ENCODE measurements around the gene IREB2. TPM values are rescaled to one million over a fixed set of nuclear protein-coding genes. Genes with fewer than 3 reads are reported as not detected.

Gene IREB2
- total RNA-seq, 1 experiment from 2014 or later, result 6.5 TPM

DNA sequence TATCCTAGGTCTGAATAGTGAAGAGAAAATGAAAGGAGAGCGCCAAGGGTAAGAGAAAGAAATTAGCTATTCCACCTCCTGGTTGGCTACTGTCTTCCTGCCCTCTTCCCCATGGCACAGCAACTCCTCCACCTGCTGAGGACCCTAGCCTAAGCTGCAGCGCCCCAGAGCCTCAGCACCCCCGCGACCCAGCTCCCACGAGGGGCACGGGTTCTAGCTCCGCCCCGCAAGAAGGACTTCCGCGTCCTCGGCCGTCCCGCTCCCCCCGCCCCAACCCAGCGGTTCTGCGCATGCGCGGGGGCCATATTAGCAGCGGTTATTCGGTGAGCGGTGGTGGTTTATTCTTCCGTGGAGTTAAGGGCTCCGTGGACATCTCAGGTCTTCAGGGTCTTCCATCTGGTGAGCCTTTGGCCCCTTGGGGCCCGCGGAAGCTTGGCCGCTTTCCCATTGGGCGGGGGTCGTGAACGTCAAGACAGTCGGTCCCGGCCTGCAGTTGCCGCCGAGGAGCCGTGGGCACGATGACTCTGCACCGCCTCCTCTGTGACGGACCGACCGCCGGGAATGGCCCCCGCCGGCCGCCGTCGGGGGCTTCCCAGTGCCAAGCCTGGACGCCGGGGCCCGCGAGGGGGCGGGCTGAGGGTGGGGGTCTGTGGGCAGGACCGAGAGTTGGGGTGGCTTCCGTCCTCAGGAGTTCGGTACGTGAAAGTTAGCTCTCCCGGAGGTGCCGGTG is 102.3 kb downstream of the IREB2 start, which contains the start of gene PSMA4:
Gene PSMA4 (plus strand): TSS at position 304 of the 730 bp plus-strand sequence. CDS start 1,484 bp downstream, outside the sequence.
- TF ChIP-seq, protein P1, sequence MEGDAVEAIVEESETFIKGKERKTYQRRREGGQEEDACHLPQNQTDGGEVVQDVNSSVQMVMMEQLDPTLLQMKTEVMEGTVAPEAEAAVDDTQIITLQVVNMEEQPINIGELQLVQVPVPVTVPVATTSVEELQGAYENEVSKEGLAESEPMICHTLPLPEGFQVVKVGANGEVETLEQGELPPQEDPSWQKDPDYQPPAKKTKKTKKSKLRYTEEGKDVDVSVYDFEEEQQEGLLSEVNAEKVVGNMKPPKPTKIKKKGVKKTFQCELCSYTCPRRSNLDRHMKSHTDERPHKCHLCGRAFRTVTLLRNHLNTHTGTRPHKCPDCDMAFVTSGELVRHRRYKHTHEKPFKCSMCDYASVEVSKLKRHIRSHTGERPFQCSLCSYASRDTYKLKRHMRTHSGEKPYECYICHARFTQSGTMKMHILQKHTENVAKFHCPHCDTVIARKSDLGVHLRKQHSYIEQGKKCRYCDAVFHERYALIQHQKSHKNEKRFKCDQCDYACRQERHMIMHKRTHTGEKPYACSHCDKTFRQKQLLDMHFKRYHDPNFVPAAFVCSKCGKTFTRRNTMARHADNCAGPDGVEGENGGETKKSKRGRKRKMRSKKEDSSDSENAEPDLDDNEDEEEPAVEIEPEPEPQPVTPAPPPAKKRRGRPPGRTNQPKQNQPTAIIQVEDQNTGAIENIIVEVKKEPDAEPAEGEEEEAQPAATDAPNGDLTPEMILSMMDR (conservative IDR thresholded peaks at IDR 0.05; ENCODE audit: low read depth, low read length), result no peak

DNA sequence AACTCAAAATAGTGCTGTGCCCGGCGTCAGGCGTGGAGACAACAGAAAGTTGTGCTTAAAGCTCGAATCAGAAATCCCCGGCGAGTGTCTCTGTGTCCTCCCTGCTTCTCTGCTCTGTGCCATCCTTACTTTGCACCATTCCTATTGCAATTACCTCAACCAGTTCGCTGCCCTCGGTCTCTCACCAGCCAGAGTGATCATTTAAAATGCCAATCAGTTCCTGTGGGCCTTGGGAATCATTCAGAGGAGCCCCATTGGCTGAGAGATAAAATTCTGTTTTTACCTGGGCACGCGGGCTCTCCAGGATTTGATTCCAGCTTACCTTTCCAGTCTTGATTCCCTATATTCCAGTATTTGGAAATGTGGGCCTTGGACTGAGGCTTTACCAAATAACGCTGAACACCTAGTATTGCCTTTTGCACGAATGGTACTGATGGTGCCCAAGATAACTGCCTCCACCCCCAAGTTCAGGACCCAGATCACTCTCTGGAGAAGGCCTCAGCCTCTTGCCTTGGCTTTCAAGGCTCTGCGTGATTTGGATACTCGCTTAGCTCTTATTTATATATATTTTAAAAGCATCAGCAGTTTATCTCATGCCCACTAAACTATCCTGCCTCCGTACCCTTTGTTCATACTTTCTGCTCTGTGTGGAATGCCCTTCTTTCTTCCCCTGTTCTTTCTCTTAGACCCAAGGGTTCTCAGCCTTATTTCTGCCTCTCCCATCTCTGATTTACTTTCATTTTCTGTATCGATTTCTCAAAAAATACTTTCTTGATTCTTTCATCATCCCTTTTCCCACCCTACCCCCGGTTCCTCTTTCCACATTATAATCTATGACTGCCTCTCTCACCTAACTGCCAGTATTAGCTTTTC is 103.1 kb downstream of the IREB2 start:
- H3K9me2 ChIP-seq (replicated peaks; ENCODE audit: low read length), result no peaks in the 10 kb centered on the region
- H2AFZ ChIP-seq (ENCODE audit: low read length), result peak overlapping the region; percentile 80
- TF ChIP-seq, protein P1 (conservative IDR thresholded peaks at IDR 0.05; ENCODE audit: low read depth, low read length), result no peak
- TF ChIP-seq EZH2phosphoT487 (IDR thresholded peaks at IDR 0.05; ENCODE audit: borderline replicate concordance, low read length), result no peak
- no peak for TF ChIP-seq EZH2 (IDR thresholded peaks at IDR 0.05; ENCODE audit: low read length, unreplicated experiment)
- peak overlapping the region; percentile 93 for H3K9ac ChIP-seq (ENCODE audit: low read length)
- no peaks in the 10 kb centered on the region for H3K9me3 ChIP-seq (ENCODE audit: low read length)
- BruUV-seq (replicated peaks), result TSS peak; percentile 46
- peaks cover 9% of the 10 kb centered on the region; the same call in 1 of the 2 replicates for H4K20me1 ChIP-seq (ENCODE audit: low read length)
- H3F3A ChIP-seq (ENCODE audit: low read length, unreplicated experiment), result no peaks in the 10 kb centered on the region
- peak overlapping the region; percentile 83 for H3K4me2 ChIP-seq (ENCODE audit: low read length)
- intact Hi-C loops (cut with micrococcal nuclease), result loop anchor here (5.0 kb wide), 1 partner anchor 34 kb away; the partner anchor contains the start of gene HYKK
- H3K27ac ChIP-seq (ENCODE audit: low read length), result peak overlapping the region; percentile 69
- peaks cover 18% of the 10 kb centered on the region for H3K4me1 ChIP-seq (ENCODE audit: insufficient read depth, low read length)
- peaks cover 38% of the 10 kb centered on the region for H3K36me3 ChIP-seq (ENCODE audit: low read depth, low read length)
- DNase-seq (peak; percentile 11), ATAC-seq (peak; percentile 31)
- peaks cover 42% of the 10 kb centered on the region for H3K79me2 ChIP-seq (ENCODE audit: low read length)
- no peaks in the 10 kb centered on the region for H3K27me3 ChIP-seq (ENCODE audit: low read length)
- CTCF ChIA-PET, result no interaction called here
- peak overlapping the region; percentile 99 for H3K4me3 ChIP-seq (ENCODE audit: low read length)
- POLR2A ChIA-PET (ENCODE audit: unreplicated experiment), result interaction anchor here (0.5 to 1.1 kb wide), 3 partner anchors 12 to 325 kb away, joined by 3 to 14 read pairs (median 7); no protein-coding TSS in a partner anchor

More for the DNA sequence above, 102.3 kb downstream of the IREB2 start, which contains the start of gene PSMA4:
- Histone ChIP-seq H3K4me3 (ENCODE audit: low read length) (peak within 1 kb of the TSS; percentile 99), H3K36me3 (ENCODE audit: low read depth, low read length) (peaks cover 30% of the 10 kb centered on the region), H4K20me1 (ENCODE audit: low read length) (peaks cover 9% of the 10 kb centered on the region; the same call in 1 of the 2 replicates), H3K9me3 (ENCODE audit: low read length) (no peaks in the 10 kb centered on the region), H3K4me2 (ENCODE audit: low read length) (peak within 1 kb of the TSS; percentile 83), H2AFZ (ENCODE audit: low read length) (peak within 1 kb of the TSS; percentile 80), H3K79me2 (ENCODE audit: low read length) (peaks cover 41% of the 10 kb centered on the region), H3F3A (ENCODE audit: low read length, unreplicated experiment) (no peaks in the 10 kb centered on the region), H3K27ac (ENCODE audit: low read length) (peak within 1 kb of the TSS; percentile 69), H3K4me1 (ENCODE audit: insufficient read depth, low read length) (peaks cover 18% of the 10 kb centered on the region), H3K9ac (ENCODE audit: low read length) (peak within 1 kb of the TSS; percentile 93), H3K9me2 (replicated peaks; ENCODE audit: low read length) (no peaks in the 10 kb centered on the region), H3K27me3 (ENCODE audit: low read length) (no peaks in the 10 kb centered on the region)
- no TSS peak for BruUV-seq (replicated peaks)
- intact Hi-C loops (cut with micrococcal nuclease), result loop anchor here (5.0 kb wide), 1 partner anchor 33 kb away; the partner anchor contains the start of gene HYKK
- peak; percentile 82 for ATAC-seq
- ChIA-PET CTCF (no interaction called here), POLR2A (ENCODE audit: unreplicated experiment) (interaction anchor here (0.6 to 1.1 kb wide), 4 partner anchors 13 to 125 kb away, joined by 3 to 7 read pairs (median 3); partner anchors contain the start of gene CHRNA5)
- peak; percentile 79 for DNase-seq
